SJCRH30 (cell line): ENCODE results near the gene TMEM39B. TPM values are rescaled to one million over a fixed set of nuclear protein-coding genes. Genes with fewer than 3 reads are reported as not detected.

Source experiments
- DNase-seq, 2 experiments: peaks; one replicate each; pipeline ENCODE4 v3.0.0-alpha.2; 2015 to 2020
- H3K27ac ChIP-seq: fragments of 250-450 bp; sonication (Bioruptor Pico); 2 replicates; pipeline ENCODE4 v1.5.1; 2020; ENCODE audit warnings: mild to moderate bottlenecking, moderate library complexity
- H3K27me3 ChIP-seq: fragments of 250-450 bp; sonication (Bioruptor Pico); 2 replicates; pipeline ENCODE4 v1.5.1; 2020; ENCODE audit warnings: mild to moderate bottlenecking, moderate library complexity
- H3K36me3 ChIP-seq: fragments of 250-450 bp; sonication (Bioruptor Pico); 2 replicates; pipeline ENCODE4 v1.5.1; 2020; ENCODE audit warnings: mild to moderate bottlenecking, moderate library complexity
- H3K4me1 ChIP-seq: fragments of 250-450 bp; sonication (Bioruptor Pico); 2 replicates; pipeline ENCODE4 v1.5.1; 2020; ENCODE audit warnings: mild to moderate bottlenecking, moderate library complexity
- H3K4me3 ChIP-seq: fragments of 250-450 bp; sonication (Bioruptor Pico); 2 replicates; pipeline ENCODE4 v1.5.1; 2020; ENCODE audit warnings: mild to moderate bottlenecking, moderate library complexity
- H3K9me3 ChIP-seq: fragments of 250-450 bp; sonication (Bioruptor Pico); replicated peaks from 2 replicates; pipeline ENCODE4 v1.5.1; 2020; ENCODE audit warnings: mild to moderate bottlenecking, moderate library complexity
- total RNA-seq: library from RNA; depleted of rRNA; stranded (reverse); fragments of >200 nt; shearing (Covaris generic); gene quantifications from 2 replicates; pipeline ENCODE4 v1.2.3, GENCODE V29; 2014; rRNA removed

The TMEM39B gene
- 11.1 and 11.6 TPM in 2 replicates for total RNA-seq

GRCh38 chr1:32072622-32073298 is at the start of gene TMEM39B:
Gene TMEM39B (plus strand): TSS chr1:32072939. CDS start chr1:32073048, 109 bp downstream.
- peaks cover 6% of the 10 kb centered on the region; the same call in 1 of the 2 replicates for H3K4me1 ChIP-seq
- H3K4me3 ChIP-seq, result peak within 1 kb of the TSS; percentile 96
- no peaks in the 10 kb centered on the region for H3K27me3 ChIP-seq
- no peaks in the 10 kb centered on the region for H3K9me3 ChIP-seq
- peak; percentile 97 to 98 for DNase-seq
- H3K36me3 ChIP-seq, result peaks cover 6% of the 10 kb centered on the region; the same call in 1 of the 2 replicates
- H3K27ac ChIP-seq, result peak within 1 kb of the TSS; percentile 89

- no peak for DNase-seq
- H3K9me3 ChIP-seq, result no peaks in the 10 kb centered on the region
- H3K27ac ChIP-seq, result no peak overlapping the region
- no peak overlapping the region for H3K4me3 ChIP-seq
- 0 out of 2 replicates have a peak, but pooled peaks cover 7% of the 10 kb centered on the region for H3K4me1 ChIP-seq
- no peaks in the 10 kb centered on the region for H3K27me3 ChIP-seq
- H3K36me3 ChIP-seq, result peaks cover 68% of the 10 kb centered on the region
Observed at GRCh38 chr1:32023351-32023750, 49.4 kb upstream of the TMEM39B start.

GRCh38 chr1:32025515-32025914 is 47.2 kb upstream of the TMEM39B start:
- Histone ChIP-seq H3K36me3 (peaks cover 85% of the 10 kb centered on the region), H3K9me3 (no peaks in the 10 kb centered on the region), H3K4me3 (no peak overlapping the region), H3K4me1 (no peaks in the 10 kb centered on the region), H3K27me3 (no peaks in the 10 kb centered on the region), H3K27ac (no peak overlapping the region)
- DNase-seq, result no peak

- H3K36me3 ChIP-seq, result peaks cover 84% of the 10 kb centered on the region
- no peak overlapping the region for H3K4me3 ChIP-seq
- no peak overlapping the region for H3K27ac ChIP-seq
- H3K4me1 ChIP-seq, result peaks cover 12% of the 10 kb centered on the region; the same call in 1 of the 2 replicates
- H3K27me3 ChIP-seq, result no peaks in the 10 kb centered on the region
- DNase-seq, result no peak
- H3K9me3 ChIP-seq, result no peaks in the 10 kb centered on the region
Observed at GRCh38 chr1:32028746-32029145, 44.0 kb upstream of the TMEM39B start.

GRCh38 chr1:32031578-32032274 is 41.0 kb upstream of the TMEM39B start:
- DNase-seq, result peak in 1 of 2 experiments; percentile 23
- no peak overlapping the region for H3K27ac ChIP-seq

GRCh38 chr1:32032275-32032615 is 40.5 kb upstream of the TMEM39B start:
- Histone ChIP-seq H3K36me3 (peaks cover 90% of the 10 kb centered on the region), H3K9me3 (no peaks in the 10 kb centered on the region), H3K27me3 (no peaks in the 10 kb centered on the region), H3K4me3 (no peak overlapping the region), H3K4me1 (peaks cover 12% of the 10 kb centered on the region; the same call in 1 of the 2 replicates), H3K27ac (no peak overlapping the region)
- DNase-seq, result no peak

More at GRCh38 chr1:32031578-32032274, 41.0 kb upstream of the TMEM39B start:
- peaks cover 90% of the 10 kb centered on the region for H3K36me3 ChIP-seq
- peaks cover 12% of the 10 kb centered on the region; the same call in 1 of the 2 replicates for H3K4me1 ChIP-seq
- no peaks in the 10 kb centered on the region for H3K27me3 ChIP-seq
- H3K4me3 ChIP-seq, result no peak overlapping the region
- H3K9me3 ChIP-seq, result no peaks in the 10 kb centered on the region

- H3K27me3 ChIP-seq, result no peaks in the 10 kb centered on the region
- no peaks in the 10 kb centered on the region for H3K9me3 ChIP-seq
- H3K27ac ChIP-seq, result no peak overlapping the region
- H3K4me1 ChIP-seq, result peaks cover 12% of the 10 kb centered on the region; the same call in 1 of the 2 replicates
- H3K4me3 ChIP-seq, result no peak overlapping the region
- no peak for DNase-seq
- peaks cover 96% of the 10 kb centered on the region for H3K36me3 ChIP-seq
Observed at GRCh38 chr1:32035119-32035518, 37.6 kb upstream of the TMEM39B start.

- H3K4me3 ChIP-seq, result no peak overlapping the region
- H3K27ac ChIP-seq, result no peak overlapping the region
- H3K9me3 ChIP-seq, result no peaks in the 10 kb centered on the region
- no peak for DNase-seq
- no peaks in the 10 kb centered on the region for H3K27me3 ChIP-seq
- H3K4me1 ChIP-seq, result no peaks in the 10 kb centered on the region
- H3K36me3 ChIP-seq, result peaks cover 66% of the 10 kb centered on the region
Observed at GRCh38 chr1:32040711-32041110, 32.0 kb upstream of the TMEM39B start.

- H3K27ac ChIP-seq, result no peak overlapping the region
- H3K36me3 ChIP-seq, result peaks cover 52% of the 10 kb centered on the region
- H3K4me1 ChIP-seq, result no peaks in the 10 kb centered on the region
- no peak for DNase-seq
- H3K4me3 ChIP-seq, result no peak overlapping the region
- no peaks in the 10 kb centered on the region for H3K9me3 ChIP-seq
- no peaks in the 10 kb centered on the region for H3K27me3 ChIP-seq
Observed at GRCh38 chr1:32042330-32042729, 30.4 kb upstream of the TMEM39B start.

- Histone ChIP-seq H3K36me3 (peaks cover 36% of the 10 kb centered on the region), H3K9me3 (no peaks in the 10 kb centered on the region), H3K27me3 (no peaks in the 10 kb centered on the region), H3K4me1 (no peaks in the 10 kb centered on the region), H3K4me3 (no peak overlapping the region), H3K27ac (no peak overlapping the region)
- DNase-seq, result no peak
Observed at GRCh38 chr1:32044234-32044633, 28.5 kb upstream of the TMEM39B start.

GRCh38 chr1:32045772-32046171 is 27.0 kb upstream of the TMEM39B start:
- H3K27ac ChIP-seq, result no peak overlapping the region
- H3K4me1 ChIP-seq, result no peaks in the 10 kb centered on the region
- H3K27me3 ChIP-seq, result no peaks in the 10 kb centered on the region
- no peaks in the 10 kb centered on the region for H3K9me3 ChIP-seq
- peaks cover 32% of the 10 kb centered on the region for H3K36me3 ChIP-seq
- no peak for DNase-seq
- no peak overlapping the region for H3K4me3 ChIP-seq

- no peaks in the 10 kb centered on the region for H3K9me3 ChIP-seq
- no peaks in the 10 kb centered on the region for H3K4me1 ChIP-seq
- H3K27ac ChIP-seq, result no peak overlapping the region
- peaks cover 31% of the 10 kb centered on the region for H3K36me3 ChIP-seq
- H3K27me3 ChIP-seq, result no peaks in the 10 kb centered on the region
- H3K4me3 ChIP-seq, result no peak overlapping the region
- DNase-seq, result no peak
Observed at GRCh38 chr1:32047701-32048100, 25.0 kb upstream of the TMEM39B start.

GRCh38 chr1:32048440-32048839 is 24.3 kb upstream of the TMEM39B start:
- Histone ChIP-seq H3K36me3 (peaks cover 39% of the 10 kb centered on the region), H3K4me3 (no peak overlapping the region), H3K27me3 (no peaks in the 10 kb centered on the region), H3K4me1 (no peaks in the 10 kb centered on the region), H3K27ac (no peak overlapping the region), H3K9me3 (no peaks in the 10 kb centered on the region)
- DNase-seq, result no peak

GRCh38 chr1:32051706-32052105 is 21.0 kb upstream of the TMEM39B start:
- H3K27ac ChIP-seq, result no peak overlapping the region
- H3K36me3 ChIP-seq, result peaks cover 66% of the 10 kb centered on the region
- no peak overlapping the region for H3K4me3 ChIP-seq
- DNase-seq, result no peak
- no peaks in the 10 kb centered on the region for H3K9me3 ChIP-seq
- H3K4me1 ChIP-seq, result peaks cover 17% of the 10 kb centered on the region
- H3K27me3 ChIP-seq, result no peaks in the 10 kb centered on the region

GRCh38 chr1:32052887-32053286 is 19.9 kb upstream of the TMEM39B start:
- Histone ChIP-seq H3K27ac (no peak overlapping the region), H3K4me1 (peaks cover 17% of the 10 kb centered on the region), H3K9me3 (no peaks in the 10 kb centered on the region), H3K4me3 (no peak overlapping the region), H3K36me3 (peaks cover 70% of the 10 kb centered on the region), H3K27me3 (no peaks in the 10 kb centered on the region)
- no peak for DNase-seq
